ENCODE measurements around the gene TGIF1. TPM values are rescaled to one million over a fixed set of nuclear protein-coding genes. Genes with fewer than 3 reads are reported as not detected.

The TGIF1 gene
- total and polyA plus RNA-seq, 9 of the 15 experiments (the other 6 are each of a cell fraction or from before 2014, with no cell fraction given): 16.1 to 77.7 (median 44.6) TPM

GRCh38 chr18:3451183-3451988 lies 1.4 kb downstream of the TGIF1 start (continued):
- 0 out of 2 replicates have a peak, but pooled peaks have one; percentile 11 for TF ChIP-seq FOXO4 (CRISPR knock-in tag; IDR thresholded peaks at IDR 0.05)
- no peak for TF ChIP-seq SP2 (IDR thresholded peaks at IDR 0.05; ENCODE audit: extremely low read depth, low read depth, low read length, poor library complexity, severe bottlenecking)
- no peak for TF ChIP-seq SMARCB1 (IDR thresholded peaks at IDR 0.05; ENCODE audit: insufficient read length, low read depth)
- no peak for TF ChIP-seq ZNF239 (CRISPR knock-in tag; IDR thresholded peaks at IDR 0.05)
- no peak for TF ChIP-seq SMAD2 (IDR thresholded peaks at IDR 0.05; ENCODE audit: low read depth, low read length)
- TF ChIP-seq RERE (CRISPR knock-in tag; IDR thresholded peaks at IDR 0.05; ENCODE audit: borderline replicate concordance): 0 out of 2 replicates have a peak, but pooled peaks have one; percentile 89
- no peak; the same call in 1 of the 2 replicates for TF ChIP-seq ZNF511 (CRISPR knock-in tag; IDR thresholded peaks at IDR 0.05)
- TF ChIP-seq DIDO1 (tag; IDR thresholded peaks at IDR 0.05; ENCODE audit: low read depth): no peak
- no peak for TF ChIP-seq KLF1 (tag; IDR thresholded peaks at IDR 0.05)
- TF ChIP-seq ATF7 (IDR thresholded peaks at IDR 0.05): no peak
- TF ChIP-seq ASH1L (IDR thresholded peaks at IDR 0.05; ENCODE audit: borderline replicate concordance, low read depth, partially characterized antibody): no peak
- TF ChIP-seq ETS1 (conservative IDR thresholded peaks at IDR 0.05; ENCODE audit: control insufficient read depth, low read depth, low read length): peak; percentile 36; the same call in 1 of the 2 replicates
- TF ChIP-seq CAMTA2 (CRISPR knock-in tag; conservative IDR thresholded peaks at IDR 0.05): no peak
- TF ChIP-seq ZNF408 (CRISPR knock-in tag; IDR thresholded peaks at IDR 0.05; ENCODE audit: low read depth): no peak
- no peak; the same call in 1 of the 2 replicates for TF ChIP-seq TAF15 (IDR thresholded peaks at IDR 0.05; ENCODE audit: low read depth, low read length)
- no peak for TF ChIP-seq KHSRP (IDR thresholded peaks at IDR 0.05)
- TF ChIP-seq ZBTB26 (CRISPR knock-in tag; IDR thresholded peaks at IDR 0.05): 0 out of 2 replicates have a peak, but pooled peaks have one; percentile 10

Data from K562 (cell line).